Right lobe of liver (tissue), 6 donors: ENCODE results near the gene NUDT16. TPM values are rescaled to one million over a fixed set of nuclear protein-coding genes. Genes with fewer than 3 reads are reported as not detected.

Experiments used
- ATAC-seq, 4 donors: fragments of 200-7000 bp; cut with Tn5 transposase; one replicate each; pipeline ENCODE4 v1.9.1; 2020; ENCODE audit warnings: mild to moderate bottlenecking in 4 of 4, moderate library complexity in 4 of 4
- DNase-seq, 3 donors: peaks; one replicate each; pipeline ENCODE4 v3.0.0-alpha.2; 2020
- H3K27ac ChIP-seq, 3 donors: fragments of 200-600 bp; one replicate each; pipeline ENCODE4 v1.8.0; 2022
- H3K27me3 ChIP-seq, 2 donors: fragments of 200-600 bp; one replicate each; pipeline ENCODE4 v1.8.0; 2022
- H3K36me3 ChIP-seq, 4 donors: fragments of 200-600 bp; sonication (generic) in 1 of 4; one replicate each; pipeline versions ENCODE4 v1.5.1 to v1.8.0; 2017 to 2022; ENCODE audit warnings: control low read depth in 1 of 4
- H3K4me1 ChIP-seq, 4 donors: fragments of 200-600 bp; sonication (generic) in 1 of 4; one replicate each; pipeline versions ENCODE4 v1.5.1 to v1.8.0; 2017 to 2022; ENCODE audit warnings: control low read depth in 1 of 4
- H3K4me3 ChIP-seq, 3 donors: fragments of 200-600 bp; one replicate each; pipeline ENCODE4 v1.8.0; 2022
- H3K9me3 ChIP-seq, 4 donors: fragments of 200-600 bp; sonication (generic) in 1 of 4; one replicate each; pipeline versions ENCODE4 v1.5.1 to v1.8.0; 2017 to 2022; ENCODE audit warnings: control low read depth in 1 of 4
- CTCF ChIP-seq, 4 donors: fragments of 200-600 bp in 3 of 4; fragments of 450-650 bp in 1 of 4; IDR thresholded peaks; one replicate each; pipeline versions ENCODE4 v1.5.1 to v1.8.0; 2016 to 2022; ENCODE audit warnings: antibody characterized with exemption in 4 of 4, mild to moderate bottlenecking in 2 of 4
- POLR2A ChIP-seq: fragments of 450-650 bp; IDR thresholded peaks from one replicate; pipeline ENCODE4 v1.6.1; 2017; ENCODE audit warnings: antibody characterized with exemption, mild to moderate bottlenecking
- WGBS: methylation state at CpG from one replicate; pipeline ENCODE4 v1.1.6; 2018; ENCODE audit warnings: low coverage, low lambda C conversion rate; ENCODE audit not compliant: insufficient coverage; ENCODE audit errors: missing lambda C conversion rate; 5-methylcytosine and 5-hydroxymethylcytosine counted together
- intact Hi-C, 2 donors: fragments of 100-400 bp; cut with DNase I; formaldehyde crosslinking; loops; one replicate each; pipeline versions ENCODE4 v1.11.2 to v1.14.1; 2022
- total RNA-seq, 6 experiments: library from RNA; depleted of rRNA in 2 of 6; stranded (reverse); fragments of >200 nt in 2 of 6; fragmentation: NEBNext Ultra II Directional in 3 of 6; extraction: Animal tissue kit (Norgen Biotek cat#: 25700) in 3 of 6; gene quantifications; one replicate each; pipeline versions ENCODE4 v1.1.0 to v1.2.4, GENCODE V29; 2016 to 2023
- donor health status: DM: no; HTN: yes; CAD: no.
- donor health status: DM: no; HTN: no; CAD: no.
- donor health status: DM: no; HTN: no; CAD: no.
- donor health status: DM: no; HTN: yes; CAD: no.
- donor health status: DM: no; HTN: yes; CAD: no.

Gene NUDT16
- total RNA-seq, 6 experiments from 2014 or later = 16.7 to 36.4 (median 20.3) TPM

- ATAC-seq (no peak), DNase-seq (no peak)
- intact Hi-C loops = no loop called here
- H3K4me3 ChIP-seq = no peak overlapping the region
- TF ChIP-seq POLR2A = no peak
- TF ChIP-seq CTCF (IDR thresholded peaks at IDR 0.05) = no peak
- no peaks in the 10 kb centered on the region for H3K27me3 ChIP-seq
- H3K9me3 ChIP-seq = no peaks in the 10 kb centered on the region
- H3K27ac ChIP-seq = no peak overlapping the region
- no peaks in the 10 kb centered on the region for H3K4me1 ChIP-seq
- H3K36me3 ChIP-seq = no peaks in the 10 kb centered on the region
- no CpG with 5 or more reads among the region's 1 CpG for WGBS
Measured at GRCh38 chr3:131421301-131421700, 39.7 kb downstream of the NUDT16 start.

GRCh38 chr3:131421957-131422498 is 40.5 kb downstream of the NUDT16 start:
- ATAC-seq (no peak), DNase-seq (no peak)
- TF ChIP-seq POLR2A = no peak
- TF ChIP-seq CTCF (IDR thresholded peaks at IDR 0.05) = no peak
- Histone ChIP-seq H3K27me3 (no peaks in the 10 kb centered on the region), H3K9me3 (no peaks in the 10 kb centered on the region), H3K4me1 (no peaks in the 10 kb centered on the region), H3K27ac (no peak overlapping the region), H3K4me3 (no peak overlapping the region), H3K36me3 (no peaks in the 10 kb centered on the region)
- intact Hi-C loops = no loop called here

- ATAC-seq (no peak), DNase-seq (no peak)
- TF ChIP-seq CTCF (IDR thresholded peaks at IDR 0.05) (no peak), POLR2A (no peak)
- no peaks in the 10 kb centered on the region for H3K36me3 ChIP-seq
- H3K27ac ChIP-seq = no peak overlapping the region
- H3K4me3 ChIP-seq = no peak overlapping the region
- intact Hi-C loops = no loop called here
- H3K9me3 ChIP-seq = no peaks in the 10 kb centered on the region
- no peaks in the 10 kb centered on the region for H3K4me1 ChIP-seq
- H3K27me3 ChIP-seq = no peaks in the 10 kb centered on the region
- WGBS = 51% methylated on average over 2 of the region's 2 CpGs
Measured at GRCh38 chr3:131427226-131427625, 45.7 kb downstream of the NUDT16 start.

- WGBS = 74% methylated on average over 5 of the region's 5 CpGs
- Histone ChIP-seq H3K9me3 (no peaks in the 10 kb centered on the region), H3K27ac (no peak overlapping the region), H3K4me3 (no peak overlapping the region), H3K4me1 (no peaks in the 10 kb centered on the region), H3K27me3 (no peaks in the 10 kb centered on the region), H3K36me3 (no peaks in the 10 kb centered on the region)
- no peak for ATAC-seq
- no peak for DNase-seq
- intact Hi-C loops = no loop called here
- TF ChIP-seq CTCF (IDR thresholded peaks at IDR 0.05) (no peak), POLR2A (no peak)
Measured at GRCh38 chr3:131431754-131432153, 50.2 kb downstream of the NUDT16 start.

GRCh38 chr3:131432441-131432840 is 50.9 kb downstream of the NUDT16 start:
- Histone ChIP-seq H3K36me3 (no peaks in the 10 kb centered on the region), H3K4me1 (no peaks in the 10 kb centered on the region), H3K9me3 (no peaks in the 10 kb centered on the region), H3K27ac (no peak overlapping the region), H3K4me3 (no peak overlapping the region), H3K27me3 (no peaks in the 10 kb centered on the region)
- ATAC-seq (no peak), DNase-seq (no peak)
- whole genome bisulfite sequencing = 71% methylated on average over 3 of the region's 3 CpGs
- intact Hi-C loops = no loop called here
- TF ChIP-seq POLR2A (no peak), CTCF (IDR thresholded peaks at IDR 0.05) (no peak)
